ENCODE measurements around the gene APC2. TPM values are rescaled to one million over a fixed set of nuclear protein-coding genes. Genes with fewer than 3 reads are reported as not detected.

The APC2 gene
- total and polyA plus RNA-seq, 8 donors, result 0.10 to 3.5 (median 0.58) TPM; not detected in 1

DNA sequence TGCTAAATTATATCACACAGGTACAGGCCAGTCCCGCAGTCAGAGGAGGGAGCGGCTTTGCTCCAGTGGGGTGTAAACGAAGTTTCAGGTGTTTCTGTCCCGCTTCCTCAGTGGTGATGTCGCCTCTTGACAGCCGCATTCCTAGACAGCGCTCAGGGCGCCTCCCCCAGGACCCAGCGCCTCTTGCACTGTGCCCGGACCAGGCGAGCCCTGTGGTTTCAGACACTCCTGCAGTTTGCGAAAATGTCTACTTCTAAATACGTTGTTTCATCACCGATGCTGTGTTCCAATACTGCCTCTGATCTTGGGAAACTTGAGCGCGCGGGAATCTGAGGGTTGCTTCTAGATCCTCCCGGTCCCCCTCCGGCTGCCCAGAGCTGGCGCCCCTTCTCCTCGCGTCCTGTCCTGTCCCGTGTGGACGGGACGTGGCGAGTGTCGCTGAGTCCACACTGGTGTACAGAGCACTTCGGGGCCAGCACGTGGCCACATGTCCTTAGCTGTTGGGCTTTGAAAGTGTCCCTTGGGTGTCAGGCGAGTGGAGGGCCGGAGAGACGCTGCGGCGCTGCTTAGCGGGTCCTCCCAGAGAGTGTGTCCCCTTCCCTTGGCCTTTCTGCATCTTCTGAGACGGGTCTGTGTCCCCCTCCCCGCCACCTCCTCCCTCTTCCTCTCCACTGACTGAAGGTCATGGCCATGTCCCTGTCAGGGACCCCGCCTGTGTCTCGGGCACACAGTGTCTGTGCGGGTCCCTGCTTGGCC, 26.3 kb upstream of the APC2 start:
- TF ChIP-seq EP300 (IDR thresholded peaks at IDR 0.05), result no peak
- TF ChIP-seq CTCF (IDR thresholded peaks at IDR 0.05), result no peak
- no peak for TF ChIP-seq POLR2A (IDR thresholded peaks at IDR 0.05)
- no peak for TF ChIP-seq POLR2AphosphoS5 (IDR thresholded peaks at IDR 0.05)
- DNase-seq, result no peak
- H3K4me3 ChIP-seq, result no peak overlapping the region
- no peaks in the 10 kb centered on the region for H3K27me3 ChIP-seq
- intact Hi-C loops (cut with DNase I; ENCODE audit: low total_unique reads), result no loop called here
- H3K4me1 ChIP-seq, result peaks cover under 1 to 14% (median 6%) of the 10 kb centered on the region in 4 donors
- no peaks in the 10 kb centered on the region for H3K9me3 ChIP-seq
- peaks cover 68 to 99% (median 97%) of the 10 kb centered on the region in 4 donors for H3K36me3 ChIP-seq
- WGBS, 5 donors, result 92 to 95% (median 93%) methylated on average over 37 to 40 of the region's 40 CpGs
- H3K27ac ChIP-seq, result no peak overlapping the region

DNA sequence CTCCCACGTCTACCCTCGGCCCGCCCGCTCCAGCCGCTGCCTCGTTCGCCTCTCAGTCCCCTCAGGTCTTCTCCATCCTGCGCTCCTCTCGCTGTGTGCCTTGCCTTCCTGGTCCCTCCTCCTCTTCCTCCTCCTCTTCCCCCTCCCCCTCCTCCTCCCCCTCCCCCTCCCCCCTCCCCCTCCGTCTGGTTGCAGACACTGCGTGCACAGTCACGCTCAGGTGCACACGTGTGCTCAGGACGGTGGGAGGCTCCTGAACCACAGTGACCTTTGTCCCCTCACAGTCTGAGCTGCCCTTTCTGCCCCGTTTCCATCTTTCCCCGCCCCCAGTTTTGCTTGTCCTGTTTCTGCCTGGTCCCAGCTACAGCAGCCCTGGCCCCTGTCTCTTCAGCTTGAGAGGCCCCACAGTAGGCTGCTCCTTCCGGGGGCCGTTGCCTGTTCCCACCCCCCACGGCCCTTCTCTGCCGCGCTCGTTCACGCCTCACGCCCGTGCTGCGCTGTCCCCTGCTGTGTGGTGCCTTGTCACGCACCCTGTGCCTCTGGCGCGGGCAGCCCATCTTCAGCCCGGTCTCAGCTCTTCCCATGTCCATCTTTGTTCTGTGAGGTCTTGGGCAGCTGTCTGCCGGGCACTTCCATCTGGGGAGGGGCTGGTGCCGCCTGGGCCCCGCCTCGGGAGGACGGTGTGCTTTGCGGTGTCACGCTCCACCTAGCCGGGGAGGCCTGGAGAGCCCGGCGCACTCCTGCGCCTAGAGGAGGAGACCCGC, 25.5 kb upstream of the APC2 start:
- H3K36me3 ChIP-seq, result peaks cover 66 to 99% (median 97%) of the 10 kb centered on the region in 4 donors
- peaks cover 3 to 18% (median 6%) of the 10 kb centered on the region in 4 donors for H3K4me1 ChIP-seq
- H3K4me3 ChIP-seq, result no peak overlapping the region
- H3K9me3 ChIP-seq, result no peaks in the 10 kb centered on the region
- H3K27ac ChIP-seq, result no peak overlapping the region
- TF ChIP-seq CTCF (IDR thresholded peaks at IDR 0.05) (no peak), POLR2AphosphoS5 (IDR thresholded peaks at IDR 0.05) (no peak), POLR2A (IDR thresholded peaks at IDR 0.05) (no peak), EP300 (IDR thresholded peaks at IDR 0.05) (no peak)
- DNase-seq, result peak in 1 of 2 donors; percentile 65
- intact Hi-C loops (cut with DNase I; ENCODE audit: low total_unique reads), result no loop called here
- no peaks in the 10 kb centered on the region for H3K27me3 ChIP-seq
- 73 to 87% (median 83%) methylated on average over 36 to 42 of the region's 42 CpGs for WGBS, 5 donors

- 86 to 91% (median 90%) methylated on average over 30 to 33 of the region's 33 CpGs for WGBS, 5 donors
- no peak for DNase-seq
Measured at GRCh38 chr19:1425102-1425837, 24.7 kb upstream of the APC2 start.

DNA sequence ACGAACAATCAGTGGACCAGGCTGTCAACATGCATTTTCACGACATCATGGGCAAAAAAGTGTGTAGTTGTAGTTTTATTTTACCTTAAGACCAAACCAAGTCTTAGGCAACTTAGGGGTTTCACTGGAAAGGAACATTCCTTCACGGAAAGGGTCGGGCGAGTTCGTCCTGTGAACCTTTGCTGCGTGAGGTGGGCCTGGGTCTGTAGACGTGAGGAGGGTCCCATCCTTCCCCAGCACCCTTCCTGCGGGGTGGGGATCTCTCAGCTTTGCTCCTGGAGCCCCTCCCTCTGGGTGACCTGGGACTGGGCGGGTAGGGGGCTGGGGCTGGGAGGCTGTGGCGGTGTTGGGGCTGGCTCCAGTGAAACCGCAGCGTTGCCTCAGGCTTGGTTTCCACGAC, 24.0 kb upstream of the APC2 start:
- TF ChIP-seq POLR2A (IDR thresholded peaks at IDR 0.05) (no peak), EP300 (IDR thresholded peaks at IDR 0.05) (no peak), POLR2AphosphoS5 (IDR thresholded peaks at IDR 0.05) (no peak)
- Histone ChIP-seq H3K36me3 (peaks cover 70 to 100% (median 100%) of the 10 kb centered on the region in 4 donors), H3K4me1 (peaks cover 12 to 30% (median 15%) of the 10 kb centered on the region in 4 donors), H3K27ac (no peak overlapping the region), H3K27me3 (no peaks in the 10 kb centered on the region), H3K4me3 (no peak overlapping the region), H3K9me3 (no peaks in the 10 kb centered on the region)
- no peak for DNase-seq
- 87 to 95% (median 94%) methylated on average over 13 to 14 of the region's 14 CpGs for WGBS, 5 donors
- intact Hi-C loops (cut with DNase I; ENCODE audit: low total_unique reads), result no loop called here

More at GRCh38 chr19:1425102-1425837, 24.7 kb upstream of the APC2 start:
- H3K4me1 ChIP-seq, result peaks cover 11 to 26% (median 15%) of the 10 kb centered on the region in 4 donors
- intact Hi-C loops (cut with DNase I; ENCODE audit: low total_unique reads), result no loop called here
- TF ChIP-seq EP300 (IDR thresholded peaks at IDR 0.05) (no peak), POLR2A (IDR thresholded peaks at IDR 0.05) (no peak)
- no peaks in the 10 kb centered on the region for H3K27me3 ChIP-seq
- H3K36me3 ChIP-seq, result peaks cover 71 to 100% (median 100%) of the 10 kb centered on the region in 4 donors
- no peak overlapping the region for H3K4me3 ChIP-seq
- no peak overlapping the region for H3K27ac ChIP-seq
- no peaks in the 10 kb centered on the region for H3K9me3 ChIP-seq

DNA sequence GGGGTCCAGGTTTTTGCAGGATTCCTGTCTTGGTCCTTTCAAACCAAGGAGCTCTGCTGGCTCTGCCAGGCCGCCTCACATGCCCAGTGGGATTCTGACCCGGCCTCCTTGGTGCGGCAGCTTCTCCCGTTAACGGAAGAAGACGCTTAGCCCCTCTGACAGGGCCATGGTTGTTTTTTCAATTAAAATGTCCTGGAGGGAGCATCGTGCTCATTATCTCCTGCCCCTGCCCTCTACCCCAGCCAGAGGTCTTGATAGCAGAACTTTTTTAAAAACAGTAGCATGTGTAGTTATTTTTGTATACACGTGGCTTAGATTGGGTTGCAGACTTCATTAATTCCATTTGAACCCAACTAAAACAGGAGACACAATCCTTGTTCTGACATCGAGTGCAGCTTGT, 23.2 kb upstream of the APC2 start:
- WGBS, 5 donors, result 77 to 85% (median 82%) methylated on average over 9 of the region's 9 CpGs
- Histone ChIP-seq H3K4me3 (no peak overlapping the region), H3K27me3 (no peaks in the 10 kb centered on the region), H3K4me1 (peaks cover 12 to 30% (median 15%) of the 10 kb centered on the region in 4 donors), H3K36me3 (peaks cover 68 to 100% (median 100%) of the 10 kb centered on the region in 4 donors), H3K9me3 (no peaks in the 10 kb centered on the region), H3K27ac (no peak overlapping the region)
- TF ChIP-seq POLR2A (IDR thresholded peaks at IDR 0.05), result no peak
- DNase-seq, result no peak
- intact Hi-C loops (cut with DNase I; ENCODE audit: low total_unique reads), result no loop called here
